ENCODE results near the gene GNAI1. TPM values are rescaled to one million over a fixed set of nuclear protein-coding genes. Genes with fewer than 3 reads are reported as not detected.

Gene GNAI1
- total and polyA plus RNA-seq, 8 donors = 27.3 to 152 (median 134) TPM

DNA sequence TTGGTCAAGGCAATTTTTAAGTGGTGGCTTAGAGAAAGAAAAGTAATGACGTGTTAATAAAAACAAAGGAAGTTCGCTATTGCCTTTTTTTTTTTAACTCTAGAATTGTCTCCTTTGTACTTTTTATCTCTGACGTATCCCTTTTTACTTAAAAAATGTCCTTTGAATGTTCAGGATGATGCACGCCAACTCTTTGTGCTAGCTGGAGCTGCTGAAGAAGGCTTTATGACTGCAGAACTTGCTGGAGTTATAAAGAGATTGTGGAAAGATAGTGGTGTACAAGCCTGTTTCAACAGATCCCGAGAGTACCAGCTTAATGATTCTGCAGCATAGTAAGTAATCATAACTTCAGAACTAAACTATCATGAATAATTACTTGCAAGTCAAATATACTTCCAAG, 64.4 kb downstream of the GNAI1 start:
- TF ChIP-seq, protein P1, sequence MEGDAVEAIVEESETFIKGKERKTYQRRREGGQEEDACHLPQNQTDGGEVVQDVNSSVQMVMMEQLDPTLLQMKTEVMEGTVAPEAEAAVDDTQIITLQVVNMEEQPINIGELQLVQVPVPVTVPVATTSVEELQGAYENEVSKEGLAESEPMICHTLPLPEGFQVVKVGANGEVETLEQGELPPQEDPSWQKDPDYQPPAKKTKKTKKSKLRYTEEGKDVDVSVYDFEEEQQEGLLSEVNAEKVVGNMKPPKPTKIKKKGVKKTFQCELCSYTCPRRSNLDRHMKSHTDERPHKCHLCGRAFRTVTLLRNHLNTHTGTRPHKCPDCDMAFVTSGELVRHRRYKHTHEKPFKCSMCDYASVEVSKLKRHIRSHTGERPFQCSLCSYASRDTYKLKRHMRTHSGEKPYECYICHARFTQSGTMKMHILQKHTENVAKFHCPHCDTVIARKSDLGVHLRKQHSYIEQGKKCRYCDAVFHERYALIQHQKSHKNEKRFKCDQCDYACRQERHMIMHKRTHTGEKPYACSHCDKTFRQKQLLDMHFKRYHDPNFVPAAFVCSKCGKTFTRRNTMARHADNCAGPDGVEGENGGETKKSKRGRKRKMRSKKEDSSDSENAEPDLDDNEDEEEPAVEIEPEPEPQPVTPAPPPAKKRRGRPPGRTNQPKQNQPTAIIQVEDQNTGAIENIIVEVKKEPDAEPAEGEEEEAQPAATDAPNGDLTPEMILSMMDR (IDR thresholded peaks at IDR 0.05) = no peak
- no peaks in the 10 kb centered on the region for H3K27me3 ChIP-seq
- H3K36me3 ChIP-seq = no peaks in the 10 kb centered on the region
- H3K9me3 ChIP-seq = no peaks in the 10 kb centered on the region
- no peak overlapping the region for H3K4me3 ChIP-seq
- no peaks in the 10 kb centered on the region for H3K4me1 ChIP-seq
- H3K27ac ChIP-seq = no peak overlapping the region
- ATAC-seq (no peak), DNase-seq (no peak)
- intact Hi-C loops (cut with DNase I) = no loop called here

DNA sequence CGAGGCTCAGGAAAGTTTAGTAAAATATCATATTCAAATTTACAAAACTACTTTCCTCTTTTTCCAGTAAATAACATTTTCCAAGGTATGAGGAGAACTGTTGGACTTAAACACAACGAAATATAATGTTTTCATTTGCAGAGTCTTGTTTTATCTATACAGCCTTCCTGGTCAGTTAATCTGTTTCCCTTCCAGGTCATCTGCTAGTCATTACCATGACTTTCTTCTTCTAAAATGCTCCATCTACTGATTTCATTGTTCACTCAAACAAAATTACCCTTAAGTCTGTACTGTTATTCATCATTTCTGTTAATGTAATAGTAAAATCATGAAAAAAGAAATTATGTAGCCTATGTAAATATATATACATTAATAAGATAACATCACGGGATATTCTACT, 69.8 kb downstream of the GNAI1 start:
- H3K36me3 ChIP-seq = no peaks in the 10 kb centered on the region
- ATAC-seq (no peak), DNase-seq (no peak)
- H3K4me3 ChIP-seq = no peak overlapping the region
- H3K4me1 ChIP-seq = no peaks in the 10 kb centered on the region
- TF ChIP-seq, protein P1 (IDR thresholded peaks at IDR 0.05) = no peak
- no peaks in the 10 kb centered on the region for H3K27me3 ChIP-seq
- H3K9me3 ChIP-seq = no peaks in the 10 kb centered on the region
- intact Hi-C loops (cut with DNase I) = no loop called here
- H3K27ac ChIP-seq = no peak overlapping the region

DNA sequence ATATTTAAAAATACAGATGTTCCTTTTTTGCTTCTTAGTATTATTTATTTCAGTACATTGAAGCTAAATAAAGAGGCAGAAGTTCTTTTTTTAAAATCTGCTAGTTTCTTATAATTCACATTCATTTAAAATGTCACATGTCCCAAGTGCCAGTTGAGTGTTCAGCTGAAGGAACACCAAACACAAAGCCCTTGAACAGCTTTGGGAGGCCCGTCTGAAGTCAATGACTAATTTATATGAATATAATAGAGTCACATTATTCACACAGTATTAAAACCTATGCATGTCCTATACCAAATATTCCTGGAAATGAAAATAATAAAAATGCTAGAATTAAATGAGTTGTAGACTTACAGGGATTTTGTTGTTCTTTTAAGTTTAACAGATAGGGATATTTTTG, 70.3 kb downstream of the GNAI1 start:
- TF ChIP-seq, protein P1 (IDR thresholded peaks at IDR 0.05) = no peak
- no peaks in the 10 kb centered on the region for H3K27me3 ChIP-seq
- no peaks in the 10 kb centered on the region for H3K36me3 ChIP-seq
- H3K4me1 ChIP-seq = no peaks in the 10 kb centered on the region
- no peak overlapping the region for H3K4me3 ChIP-seq
- H3K9me3 ChIP-seq = no peaks in the 10 kb centered on the region
- intact Hi-C loops (cut with DNase I) = no loop called here
- DNase-seq = no peak
- no peak overlapping the region for H3K27ac ChIP-seq
- ATAC-seq = peak; percentile 58

DNA sequence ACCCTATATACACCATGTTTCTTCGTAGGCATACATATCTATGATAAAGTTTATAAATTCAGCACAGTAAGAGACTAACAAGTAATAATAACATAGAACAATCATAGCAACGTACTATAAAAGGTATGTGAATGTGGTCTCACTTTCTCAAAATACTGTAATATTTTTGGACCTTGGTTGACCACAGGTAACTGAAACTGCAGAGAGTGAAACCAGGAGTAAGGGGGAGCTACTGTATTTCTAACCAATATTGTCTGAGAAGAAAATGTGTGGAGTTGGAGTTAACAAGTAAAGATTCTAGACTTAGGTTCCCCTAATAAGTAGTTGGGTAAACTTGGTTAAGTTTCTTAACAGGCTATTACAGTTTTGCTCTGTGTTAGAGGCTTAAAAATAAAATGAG, 72.1 kb downstream of the GNAI1 start:
- no peaks in the 10 kb centered on the region for H3K36me3 ChIP-seq
- no peak for DNase-seq
- intact Hi-C loops (cut with DNase I) = no loop called here
- H3K27ac ChIP-seq = no peak overlapping the region
- H3K4me3 ChIP-seq = no peak overlapping the region
- no peak for ATAC-seq
- H3K27me3 ChIP-seq = no peaks in the 10 kb centered on the region
- H3K4me1 ChIP-seq = no peaks in the 10 kb centered on the region
- no peaks in the 10 kb centered on the region for H3K9me3 ChIP-seq
- TF ChIP-seq, protein P1 (IDR thresholded peaks at IDR 0.05) = no peak

DNA sequence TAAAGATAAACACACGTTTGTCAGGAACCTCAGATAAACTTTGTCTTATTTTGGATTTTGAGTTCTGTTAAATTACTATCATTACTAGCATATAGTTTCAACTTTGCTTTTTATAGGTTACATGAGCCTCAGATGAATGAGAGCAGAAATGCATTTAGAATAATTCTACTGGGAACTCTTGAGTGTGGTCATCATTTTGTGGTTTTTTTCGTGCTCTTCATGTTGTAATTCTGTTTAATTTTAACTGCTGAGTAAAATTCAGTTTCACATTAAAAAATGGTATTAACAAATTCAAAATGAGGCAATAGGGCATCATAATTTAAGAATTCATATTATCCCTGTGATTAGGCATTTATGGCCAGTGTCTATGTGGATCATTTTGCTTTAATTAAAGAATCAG, 72.9 kb downstream of the GNAI1 start:
- Histone ChIP-seq H3K27me3 (no peaks in the 10 kb centered on the region), H3K27ac (no peak overlapping the region), H3K4me3 (no peak overlapping the region), H3K36me3 (no peaks in the 10 kb centered on the region), H3K9me3 (no peaks in the 10 kb centered on the region), H3K4me1 (no peaks in the 10 kb centered on the region)
- DNase-seq (no peak), ATAC-seq (no peak)
- intact Hi-C loops (cut with DNase I) = no loop called here
- TF ChIP-seq, protein P1 (IDR thresholded peaks at IDR 0.05) = no peak

Measured in left lung (tissue), 10 donors.